CD4-positive, alpha-beta T cell treated with Interleukin-21 for 1 hour (primary cell): ENCODE measurements around the gene NSRP1.
"Not testable (repeated sequence)": the region's sequence is repeated elsewhere in the genome, so short reads cannot be mapped to it uniquely, and the experiment has no call there.

Source experiments
- DNase-seq: peaks from one replicate; pipeline ENCODE4 v3.0.0-alpha.2; 2020

Gene NSRP1

GRCh38 chr17:30130121-30130520, 13.5 kb downstream of the NSRP1 start:
- DNase-seq, result no peak

- no peak for DNase-seq
Measured at GRCh38 chr17:30132615-30133014, 16.0 kb downstream of the NSRP1 start.

GRCh38 chr17:30133197-30133596, 16.6 kb downstream of the NSRP1 start:
- DNase-seq, result no peak

- DNase-seq, result no peak
Measured at GRCh38 chr17:30134551-30134950, 17.9 kb downstream of the NSRP1 start.

GRCh38 chr17:30137158-30137557, 20.5 kb downstream of the NSRP1 start:
- DNase-seq, result no peak

GRCh38 chr17:30147860-30148259, 31.2 kb downstream of the NSRP1 start:
- DNase-seq, result not testable (repeated sequence)

- no peak for DNase-seq
Measured at GRCh38 chr17:30148376-30148775, 31.8 kb downstream of the NSRP1 start.

- no peak for DNase-seq
Measured at GRCh38 chr17:30151471-30151870, 34.9 kb downstream of the NSRP1 start.

- no peak for DNase-seq
Measured at GRCh38 chr17:30153463-30153862, 36.8 kb downstream of the NSRP1 start.

- DNase-seq, result no peak
Measured at GRCh38 chr17:30155389-30155788, 38.8 kb downstream of the NSRP1 start.

GRCh38 chr17:30158896-30159625, 42.4 kb downstream of the NSRP1 start:
- DNase-seq, result no peak

GRCh38 chr17:30160419-30161172, 44.0 kb downstream of the NSRP1 start:
- DNase-seq, result no peak

- no peak for DNase-seq
Measured at GRCh38 chr17:30161601-30162000, 45.0 kb downstream of the NSRP1 start.

- no peak for DNase-seq
Measured at GRCh38 chr17:30164531-30164930, 47.9 kb downstream of the NSRP1 start.

GRCh38 chr17:30165147-30165546, 48.5 kb downstream of the NSRP1 start:
- DNase-seq, result no peak

GRCh38 chr17:30165960-30166359, 49.3 kb downstream of the NSRP1 start:
- no peak for DNase-seq

- DNase-seq, result no peak
Measured at GRCh38 chr17:30170415-30170987, 53.9 kb downstream of the NSRP1 start.

GRCh38 chr17:30172560-30172959, 55.9 kb downstream of the NSRP1 start:
- DNase-seq, result no peak

GRCh38 chr17:30173649-30174048, 57.0 kb downstream of the NSRP1 start:
- DNase-seq, result peak; percentile 1

- no peak for DNase-seq
Measured at GRCh38 chr17:30174556-30174955, 57.9 kb downstream of the NSRP1 start.

- DNase-seq, result no peak
Measured at GRCh38 chr17:30176855-30177254, 60.2 kb downstream of the NSRP1 start.

- no peak for DNase-seq
Measured at GRCh38 chr17:30186761-30187160, 70.1 kb downstream of the NSRP1 start.

- DNase-seq, result no peak
Measured at GRCh38 chr17:30187573-30187972, 71.0 kb downstream of the NSRP1 start.
